ENCODE measurements around the gene RIMKLA. TPM values are rescaled to one million over a fixed set of nuclear protein-coding genes. Genes with fewer than 3 reads are reported as not detected.

The RIMKLA gene
- total and polyA plus RNA-seq, 2 of the 13 experiments (the other 11 are each of a cell fraction or from before 2014, with no cell fraction given): 2.5 to 3.8 TPM

GRCh38 chr1:42380586-42381279, at the start of gene RIMKLA (continued):
- TF ChIP-seq ZNF225 (CRISPR knock-in tag; IDR thresholded peaks at IDR 0.05) (no peak), TSC22D2 (CRISPR knock-in tag; IDR thresholded peaks at IDR 0.05; ENCODE audit: borderline replicate concordance) (0 out of 2 replicates have a peak, but pooled peaks have one; percentile 48), IRX3 (CRISPR knock-in tag; IDR thresholded peaks at IDR 0.05; ENCODE audit: borderline replicate concordance, low read depth) (peak; percentile 31; the same call in 1 of the 2 replicates), NCOA2 (CRISPR knock-in tag; IDR thresholded peaks at IDR 0.05) (no peak), ZNF879 (CRISPR knock-in tag; IDR thresholded peaks at IDR 0.05) (no peak), PRDM4 (CRISPR knock-in tag; IDR thresholded peaks at IDR 0.05; ENCODE audit: borderline replicate concordance) (no peak), ZNF710 (CRISPR knock-in tag; IDR thresholded peaks at IDR 0.05; ENCODE audit: borderline replicate concordance) (no peak), RFXANK (CRISPR knock-in tag; IDR thresholded peaks at IDR 0.05) (no peak), ATAD3A (CRISPR knock-in tag; IDR thresholded peaks at IDR 0.05) (no peak), ZFP36L2 (CRISPR knock-in tag; IDR thresholded peaks at IDR 0.05) (no peak), CREBL2 (CRISPR knock-in tag; IDR thresholded peaks at IDR 0.05; ENCODE audit: borderline replicate concordance) (no peak), TIGD3 (CRISPR knock-in tag; IDR thresholded peaks at IDR 0.05; ENCODE audit: borderline replicate concordance) (no peak), ZNF724P (CRISPR knock-in tag; IDR thresholded peaks at IDR 0.05; ENCODE audit: borderline replicate concordance) (no peak), ZNF576 (CRISPR knock-in tag; IDR thresholded peaks at IDR 0.05) (no peak), EP300 (IDR thresholded peaks at IDR 0.05; ENCODE audit: low read depth in 2 of 2, low read length in 2 of 2) (no peak), EP300 (CRISPR knock-in tag; IDR thresholded peaks at IDR 0.05; ENCODE audit: borderline replicate concordance) (no peak), ZNF577 (CRISPR knock-in tag; IDR thresholded peaks at IDR 0.05; ENCODE audit: borderline replicate concordance, low read depth) (no peak), ZNF746 (CRISPR knock-in tag; IDR thresholded peaks at IDR 0.05) (no peak), ZFP90 (CRISPR knock-in tag; IDR thresholded peaks at IDR 0.05; ENCODE audit: borderline replicate concordance) (no peak; the same call in 1 of the 2 replicates), ASH2L (IDR thresholded peaks at IDR 0.05; ENCODE audit: insufficient read length, low read depth, low read length) (no peak), RXRA (CRISPR knock-in tag; IDR thresholded peaks at IDR 0.05) (0 out of 2 replicates have a peak, but pooled peaks have one; percentile 25), NFRKB (IDR thresholded peaks at IDR 0.05) (no peak), XBP1 (CRISPR knock-in tag; IDR thresholded peaks at IDR 0.05) (no peak), POGZ (CRISPR knock-in tag; IDR thresholded peaks at IDR 0.05) (no peak), ZNF24 (IDR thresholded peaks at IDR 0.05) (no peak), ATM (IDR thresholded peaks at IDR 0.05; ENCODE audit: borderline replicate concordance) (no peak)

All from HepG2 (cell line).